Subcutaneous adipose tissue (tissue), 4 donors: Measurements from ENCODE around the gene SHISAL1. TPM values are rescaled to one million over a fixed set of nuclear protein-coding genes. Genes with fewer than 3 reads are reported as not detected.

Source experiments
- total RNA-seq, 4 donors: library from RNA; depleted of rRNA; stranded (reverse); fragments of >200 nt; gene quantifications; one replicate each; pipeline ENCODE4 v1.1.0, GENCODE V29; 2016
- TF ChIP-seq, protein P1 (sequence below): fragments of 450-650 bp; IDR thresholded peaks from one replicate; pipeline ENCODE4 v1.5.1; 2016; ENCODE audit warnings: low read depth, mild to moderate bottlenecking, control low read depth, antibody characterized with exemption, moderate library complexity

SHISAL1 gene
- total RNA-seq, 4 donors from 2014 or later: 0.34 to 0.49 (median 0.44) TPM; not detected in 1

DNA sequence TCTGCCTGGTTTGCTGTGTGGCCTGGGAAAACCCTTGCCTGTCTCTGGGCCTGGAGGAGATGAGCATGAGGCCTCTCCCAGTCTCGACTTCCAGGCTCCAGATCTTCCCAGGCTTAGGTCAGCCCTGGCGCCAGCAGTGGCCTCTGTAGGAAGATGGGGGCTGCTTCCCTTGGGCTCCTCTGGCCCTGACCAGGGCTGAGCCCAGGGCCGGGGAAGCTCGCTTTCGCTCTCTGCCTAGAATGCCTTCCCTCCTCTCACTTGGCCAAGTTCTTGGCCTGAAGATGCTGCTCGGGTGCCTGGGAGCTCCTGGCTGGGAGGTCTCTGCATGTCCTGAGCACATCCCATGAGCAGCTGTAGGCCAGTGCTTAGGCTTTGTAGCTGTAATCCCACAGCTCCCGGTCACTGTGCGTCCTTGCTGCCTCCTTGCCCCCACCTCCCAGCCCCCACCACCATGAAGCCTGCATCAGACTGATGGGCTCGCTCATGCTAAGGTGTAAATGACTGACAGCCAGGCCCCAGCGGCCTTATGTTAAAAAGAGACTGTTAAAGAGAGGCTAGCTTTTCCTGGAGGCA lies 25.5 kb downstream of the SHISAL1 start:
- TF ChIP-seq, protein P1, sequence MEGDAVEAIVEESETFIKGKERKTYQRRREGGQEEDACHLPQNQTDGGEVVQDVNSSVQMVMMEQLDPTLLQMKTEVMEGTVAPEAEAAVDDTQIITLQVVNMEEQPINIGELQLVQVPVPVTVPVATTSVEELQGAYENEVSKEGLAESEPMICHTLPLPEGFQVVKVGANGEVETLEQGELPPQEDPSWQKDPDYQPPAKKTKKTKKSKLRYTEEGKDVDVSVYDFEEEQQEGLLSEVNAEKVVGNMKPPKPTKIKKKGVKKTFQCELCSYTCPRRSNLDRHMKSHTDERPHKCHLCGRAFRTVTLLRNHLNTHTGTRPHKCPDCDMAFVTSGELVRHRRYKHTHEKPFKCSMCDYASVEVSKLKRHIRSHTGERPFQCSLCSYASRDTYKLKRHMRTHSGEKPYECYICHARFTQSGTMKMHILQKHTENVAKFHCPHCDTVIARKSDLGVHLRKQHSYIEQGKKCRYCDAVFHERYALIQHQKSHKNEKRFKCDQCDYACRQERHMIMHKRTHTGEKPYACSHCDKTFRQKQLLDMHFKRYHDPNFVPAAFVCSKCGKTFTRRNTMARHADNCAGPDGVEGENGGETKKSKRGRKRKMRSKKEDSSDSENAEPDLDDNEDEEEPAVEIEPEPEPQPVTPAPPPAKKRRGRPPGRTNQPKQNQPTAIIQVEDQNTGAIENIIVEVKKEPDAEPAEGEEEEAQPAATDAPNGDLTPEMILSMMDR: no peak

DNA sequence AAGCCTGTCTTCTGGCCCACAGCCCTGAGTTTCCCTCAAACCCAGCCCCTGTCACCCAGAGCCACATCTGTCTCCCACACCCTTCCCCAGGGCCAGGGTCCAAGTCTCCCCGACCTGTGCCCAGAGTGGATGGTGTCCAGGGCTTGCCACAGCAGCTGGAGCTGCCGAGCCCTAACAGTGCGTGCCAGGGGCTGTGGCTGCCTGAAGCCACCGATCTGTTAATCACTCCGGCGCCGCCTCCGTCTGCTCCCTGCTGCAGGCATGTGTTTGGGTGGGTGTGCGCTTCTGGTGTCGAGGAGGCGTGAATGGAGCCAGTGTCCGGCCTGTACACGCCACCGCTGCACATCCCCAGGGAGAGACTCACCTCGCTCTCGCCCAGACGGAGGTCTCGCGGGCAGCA lies 26.1 kb downstream of the SHISAL1 start:
- TF ChIP-seq, protein P1: no peak

DNA sequence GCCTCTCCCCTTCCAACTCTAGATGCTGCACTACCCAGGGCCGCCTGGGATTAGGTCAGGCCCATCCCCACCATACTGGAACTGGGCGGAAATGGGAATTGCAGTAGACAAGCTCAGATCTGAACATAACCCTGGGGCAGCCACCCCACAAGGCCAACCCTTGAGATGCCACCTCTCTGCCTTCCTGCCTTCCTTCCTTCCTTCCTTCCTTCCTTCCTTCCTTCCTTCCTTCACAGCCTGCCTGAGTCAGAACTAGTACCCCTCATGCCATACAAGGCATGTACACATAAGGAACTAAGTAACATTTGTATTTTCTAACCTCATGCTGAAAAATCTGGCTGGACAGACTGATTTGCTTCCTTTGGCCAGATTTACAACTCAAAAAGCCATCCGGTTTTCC lies 28.0 kb downstream of the SHISAL1 start:
- TF ChIP-seq, protein P1: no peak

DNA sequence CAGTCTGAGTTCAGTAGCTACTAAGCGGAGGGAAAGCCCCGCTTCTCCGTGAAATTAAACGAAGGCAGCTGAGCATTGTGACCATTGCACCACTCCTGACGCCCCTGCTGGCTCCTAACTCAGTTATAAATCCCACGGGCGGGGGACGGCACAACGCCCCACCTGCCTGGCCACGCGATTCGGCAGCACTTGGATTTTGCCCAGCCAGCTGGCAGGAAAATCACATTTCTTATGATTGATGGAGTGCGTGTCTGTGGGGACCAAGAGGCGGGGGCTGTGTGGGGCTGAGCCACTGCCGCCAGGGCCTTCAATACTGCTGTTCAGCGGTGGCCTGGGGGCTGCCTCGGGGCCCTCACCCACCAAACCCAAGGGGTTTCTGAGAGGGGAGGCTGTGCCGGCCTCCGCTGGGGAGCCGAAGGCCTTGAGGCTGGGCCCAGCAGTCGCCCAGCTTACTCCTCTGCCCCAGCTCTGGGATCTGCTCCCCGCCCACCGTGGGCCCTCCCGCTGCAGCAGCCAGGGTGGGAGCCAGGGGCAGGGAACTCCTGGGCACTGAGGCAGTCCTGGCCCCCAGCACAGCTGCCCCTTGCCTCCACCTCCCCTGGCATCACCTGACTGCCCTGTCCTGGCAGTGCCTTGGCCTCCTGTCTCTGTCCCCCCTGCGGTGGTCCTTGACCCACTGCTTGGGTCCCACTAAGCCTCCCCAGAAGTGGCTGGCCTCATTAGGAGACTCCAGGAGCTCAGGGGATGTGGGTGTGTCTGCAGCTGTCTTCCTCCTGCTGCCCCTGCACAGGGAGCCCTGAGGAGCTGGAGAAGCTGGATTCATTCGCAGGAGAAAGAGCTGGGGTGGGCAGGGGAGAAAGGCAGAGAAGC lies 30.7 kb downstream of the SHISAL1 start:
- TF ChIP-seq, protein P1: no peak

DNA sequence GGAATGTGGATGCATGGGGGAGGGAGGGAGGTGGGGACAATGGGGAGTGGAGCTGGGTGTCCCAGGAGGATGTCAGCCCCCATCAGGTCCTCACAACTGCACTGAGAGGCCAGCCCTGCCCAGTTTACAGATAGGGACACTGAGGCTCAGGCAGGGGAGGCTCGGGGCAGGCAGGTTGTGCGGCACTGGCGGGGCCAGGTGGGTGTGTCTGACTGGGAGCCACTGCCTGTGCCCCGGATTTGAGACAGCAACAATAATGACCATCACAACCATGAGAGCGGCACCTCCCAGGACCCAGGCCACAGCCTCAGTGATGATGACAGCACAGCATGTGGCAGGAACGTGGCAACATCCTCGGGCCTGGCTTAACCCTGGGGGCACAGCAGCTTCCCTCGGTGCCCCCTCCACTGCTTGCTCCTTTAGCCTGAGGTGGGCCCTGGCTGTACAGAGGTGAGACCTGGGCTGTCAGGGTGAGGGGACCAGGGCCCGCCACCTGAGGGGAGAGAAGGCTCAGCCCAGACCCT lies 32.0 kb downstream of the SHISAL1 start:
- TF ChIP-seq, protein P1: no peak

DNA sequence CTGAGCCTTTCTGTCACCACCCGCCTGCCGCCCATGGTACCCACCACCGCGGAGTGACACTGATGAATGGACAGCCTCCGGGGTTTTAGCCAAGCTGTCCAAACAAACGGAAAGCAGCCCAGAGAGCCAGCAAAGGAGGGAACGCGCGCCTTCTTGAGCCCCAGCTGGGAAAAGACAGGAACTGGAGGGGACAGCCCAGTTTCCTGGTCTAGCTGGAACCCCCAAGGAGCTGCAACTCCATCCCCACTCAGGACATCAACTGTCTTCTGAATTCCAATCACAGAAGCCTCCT lies 33.7 kb downstream of the SHISAL1 start:
- TF ChIP-seq, protein P1: no peak

DNA sequence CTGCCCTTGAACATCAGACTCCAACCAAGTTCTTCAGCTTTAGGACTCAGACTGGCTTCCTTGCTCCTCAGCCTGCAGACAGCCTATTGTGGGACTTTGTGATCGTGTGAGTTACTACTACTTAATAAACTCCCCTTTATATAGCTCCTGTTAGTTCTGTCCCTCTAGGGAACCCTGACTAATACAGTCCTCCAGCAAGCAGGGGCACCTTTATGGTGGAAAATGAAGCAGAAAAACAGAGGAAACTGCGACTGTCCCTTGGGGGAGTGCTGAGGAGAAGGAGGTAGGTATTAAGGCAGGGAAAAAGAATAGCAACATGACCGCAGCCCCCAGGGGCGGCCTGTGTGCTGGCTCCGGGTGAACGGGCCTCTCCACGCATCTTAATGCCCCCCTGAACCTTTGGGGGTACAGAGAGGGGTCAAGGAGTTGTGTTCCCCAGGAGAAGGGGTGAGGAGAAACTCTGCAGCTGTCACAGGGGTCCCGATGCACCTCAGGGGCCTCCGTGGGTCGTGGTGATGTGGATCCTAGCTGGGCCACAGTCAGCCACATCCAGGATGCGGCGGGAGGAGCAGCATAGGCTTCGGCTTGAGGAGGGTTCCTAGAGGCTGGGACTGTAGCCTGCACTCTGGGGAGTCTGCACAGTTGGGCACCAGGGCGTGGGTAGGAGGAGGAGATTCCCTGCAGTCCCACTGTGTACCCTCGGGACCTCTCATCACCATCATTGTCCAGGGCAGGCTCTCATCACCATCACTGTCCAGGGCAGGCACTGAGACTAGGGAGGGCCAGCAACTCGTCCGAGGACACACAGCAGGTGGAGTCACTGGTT lies 34.3 kb downstream of the SHISAL1 start:
- TF ChIP-seq, protein P1: no peak
